Measurements from ENCODE around the gene YARS2.
"Not testable (repeated sequence)": the region's sequence is repeated elsewhere in the genome, so short reads cannot be mapped to it uniquely, and the experiment has no call there.

The YARS2 gene

DNA sequence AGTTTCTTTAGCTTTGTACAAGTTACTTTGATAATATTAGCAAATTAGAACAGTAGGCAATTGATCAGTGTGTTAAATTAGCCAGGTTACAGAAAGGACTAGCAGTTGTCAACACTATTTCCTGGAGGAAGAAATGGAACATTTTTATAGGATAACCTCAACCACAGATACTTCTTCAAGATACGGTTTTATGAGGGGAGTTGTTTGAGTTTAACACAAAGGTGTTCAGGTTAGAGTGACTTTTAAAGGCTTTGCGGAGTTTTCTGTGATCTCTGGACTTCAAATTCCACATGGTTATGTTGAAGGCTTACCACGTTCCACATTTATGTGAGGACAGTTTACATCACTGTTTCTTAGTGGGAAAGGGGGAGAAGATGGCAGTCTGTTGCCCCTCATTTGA, 19.3 kb downstream of the YARS2 start:
- no peak for DNase-seq (ENCODE audit: low read depth)
- TF ChIP-seq, protein P1, sequence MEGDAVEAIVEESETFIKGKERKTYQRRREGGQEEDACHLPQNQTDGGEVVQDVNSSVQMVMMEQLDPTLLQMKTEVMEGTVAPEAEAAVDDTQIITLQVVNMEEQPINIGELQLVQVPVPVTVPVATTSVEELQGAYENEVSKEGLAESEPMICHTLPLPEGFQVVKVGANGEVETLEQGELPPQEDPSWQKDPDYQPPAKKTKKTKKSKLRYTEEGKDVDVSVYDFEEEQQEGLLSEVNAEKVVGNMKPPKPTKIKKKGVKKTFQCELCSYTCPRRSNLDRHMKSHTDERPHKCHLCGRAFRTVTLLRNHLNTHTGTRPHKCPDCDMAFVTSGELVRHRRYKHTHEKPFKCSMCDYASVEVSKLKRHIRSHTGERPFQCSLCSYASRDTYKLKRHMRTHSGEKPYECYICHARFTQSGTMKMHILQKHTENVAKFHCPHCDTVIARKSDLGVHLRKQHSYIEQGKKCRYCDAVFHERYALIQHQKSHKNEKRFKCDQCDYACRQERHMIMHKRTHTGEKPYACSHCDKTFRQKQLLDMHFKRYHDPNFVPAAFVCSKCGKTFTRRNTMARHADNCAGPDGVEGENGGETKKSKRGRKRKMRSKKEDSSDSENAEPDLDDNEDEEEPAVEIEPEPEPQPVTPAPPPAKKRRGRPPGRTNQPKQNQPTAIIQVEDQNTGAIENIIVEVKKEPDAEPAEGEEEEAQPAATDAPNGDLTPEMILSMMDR (IDR thresholded peaks at IDR 0.05; ENCODE audit: low read depth, low read length, missing control alignments): no peak
- no peak overlapping the region for H3K4me3 ChIP-seq (ENCODE audit: low read depth, low read length)

DNA sequence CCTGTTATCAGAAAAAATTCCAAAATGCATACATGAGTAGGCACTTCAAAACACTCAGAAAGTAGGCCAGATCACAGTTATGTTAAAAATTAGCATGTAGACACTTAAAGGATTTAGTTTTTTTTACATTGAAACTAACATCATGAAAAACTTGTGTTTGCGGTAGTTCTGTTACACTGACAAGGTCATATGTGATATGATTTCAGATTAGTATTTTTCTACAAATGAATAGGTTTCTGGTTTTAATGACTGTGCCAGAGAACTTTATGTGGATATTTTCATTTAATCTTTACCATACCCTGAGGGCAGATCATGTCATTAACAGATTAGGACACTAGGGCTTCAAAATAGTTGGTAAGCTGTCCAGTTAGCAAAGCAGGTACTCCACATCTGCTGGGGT, 20.7 kb downstream of the YARS2 start:
- TF ChIP-seq, protein P1 (IDR thresholded peaks at IDR 0.05; ENCODE audit: low read depth, low read length, missing control alignments): no peak
- H3K4me3 ChIP-seq (ENCODE audit: low read depth, low read length): no peak overlapping the region
- DNase-seq (ENCODE audit: low read depth): no peak

DNA sequence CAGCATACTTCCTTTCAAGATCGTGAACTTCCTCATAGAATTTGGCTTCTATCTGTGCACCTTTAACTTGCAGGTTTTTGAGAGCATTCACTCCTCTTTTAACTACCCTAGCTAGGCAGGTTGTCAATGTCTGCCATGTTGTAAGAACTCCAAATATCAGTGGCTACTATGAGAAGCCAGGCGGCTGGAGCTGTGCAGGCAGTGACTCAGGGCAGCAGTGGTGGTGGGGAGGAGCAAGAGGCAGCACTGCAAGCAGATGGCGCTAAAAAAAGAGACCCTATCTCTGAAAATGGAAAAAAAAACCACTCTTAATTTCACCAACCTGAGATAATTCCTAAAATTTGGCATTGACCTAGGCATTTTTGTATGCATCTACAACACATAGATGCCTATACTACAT, 28.5 kb downstream of the YARS2 start:
- no peak for DNase-seq (ENCODE audit: low read depth)
- TF ChIP-seq, protein P1 (IDR thresholded peaks at IDR 0.05; ENCODE audit: low read depth, low read length, missing control alignments): no peak
- no peak overlapping the region for H3K4me3 ChIP-seq (ENCODE audit: low read depth, low read length)

DNA sequence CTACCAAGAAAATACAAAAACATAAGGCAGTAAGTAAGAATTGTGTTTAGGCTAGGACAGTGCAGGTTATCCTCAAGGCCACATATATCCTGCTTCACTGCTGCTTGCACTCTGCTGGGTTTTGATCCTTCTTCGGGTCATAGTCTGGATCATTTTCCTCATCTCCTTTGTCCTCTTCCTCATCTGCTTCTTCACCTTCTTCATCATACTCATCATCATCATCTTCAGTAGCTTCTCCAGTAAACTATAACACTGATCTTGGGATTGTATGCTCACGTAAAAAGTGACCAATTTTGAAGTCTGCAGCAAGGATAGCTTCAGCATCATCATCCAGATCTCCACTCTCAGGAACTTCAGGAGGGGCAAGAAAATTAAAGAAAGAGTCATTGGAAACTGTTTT, 29.4 kb downstream of the YARS2 start:
- H3K4me3 ChIP-seq (ENCODE audit: low read depth, low read length): no peak overlapping the region
- TF ChIP-seq, protein P1 (IDR thresholded peaks at IDR 0.05; ENCODE audit: low read depth, low read length, missing control alignments): no peak
- DNase-seq (ENCODE audit: low read depth): no peak

DNA sequence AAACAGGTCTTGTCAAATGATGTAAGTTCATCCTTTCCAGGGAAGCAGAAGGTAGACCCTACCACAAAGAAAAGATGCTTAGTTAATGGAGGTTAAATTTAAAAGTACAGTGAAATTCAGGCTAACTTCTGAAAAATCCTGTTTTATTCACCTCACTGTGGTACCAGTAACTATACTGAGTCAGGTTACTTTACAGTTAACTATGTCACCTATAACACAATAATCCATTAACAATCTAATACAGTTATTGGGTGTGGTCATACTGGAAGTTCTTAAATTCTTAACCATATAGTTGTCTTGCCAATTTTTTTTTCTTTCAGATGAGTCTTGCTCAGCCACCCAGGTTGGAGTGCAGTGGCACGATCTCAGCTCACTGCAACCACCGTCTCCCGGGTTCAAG, 30.4 kb downstream of the YARS2 start:
- DNase-seq (ENCODE audit: low read depth); H3K4me3 ChIP-seq (ENCODE audit: low read depth, low read length): not testable (repeated sequence)

DNA sequence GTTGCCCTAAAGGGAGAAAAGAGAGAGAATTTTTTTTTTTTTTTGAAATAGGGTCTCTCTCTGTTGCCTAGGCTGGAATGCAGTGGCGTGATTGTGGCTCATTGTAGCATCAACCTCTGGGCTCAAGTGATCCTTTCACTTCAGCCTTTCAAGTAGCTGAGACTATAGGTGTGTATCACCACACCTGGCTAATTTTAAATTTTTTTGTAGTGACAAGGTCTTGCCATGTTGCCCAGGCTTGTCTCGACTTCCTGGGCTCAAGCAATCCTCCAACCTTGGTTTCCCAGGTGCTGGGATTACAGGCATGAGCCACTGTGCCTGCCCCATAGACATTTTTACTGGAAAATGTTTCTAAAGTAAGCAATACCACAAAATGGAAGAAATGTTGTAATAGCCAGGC, 36.8 kb downstream of the YARS2 start:
- H3K4me3 ChIP-seq (ENCODE audit: low read depth, low read length): no peak overlapping the region
- TF ChIP-seq, protein P1 (IDR thresholded peaks at IDR 0.05; ENCODE audit: low read depth, low read length, missing control alignments): no peak
- no peak for DNase-seq (ENCODE audit: low read depth)

DNA sequence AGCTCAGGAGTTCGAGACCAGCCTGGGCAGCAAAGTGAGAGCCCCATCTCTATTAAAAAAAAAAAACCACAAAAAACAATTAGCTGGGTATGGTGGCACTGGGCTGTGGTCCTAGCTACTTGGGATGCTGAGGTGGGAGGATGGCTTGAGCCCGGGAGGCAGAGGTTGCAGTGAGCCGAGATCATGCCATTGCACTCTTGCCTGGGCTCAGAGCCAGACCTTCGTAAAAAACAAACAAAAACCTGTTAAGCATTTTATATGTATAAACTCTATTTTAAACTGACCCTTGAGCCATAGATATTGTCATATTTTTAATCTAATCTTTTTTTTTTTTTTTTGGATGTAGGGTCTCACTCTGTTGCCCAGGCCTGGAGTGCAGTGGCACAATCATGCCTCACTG, 40.9 kb downstream of the YARS2 start:
- no peak overlapping the region for H3K4me3 ChIP-seq (ENCODE audit: low read depth, low read length)
- DNase-seq (ENCODE audit: low read depth): no peak
- TF ChIP-seq, protein P1 (IDR thresholded peaks at IDR 0.05; ENCODE audit: low read depth, low read length, missing control alignments): no peak

DNA sequence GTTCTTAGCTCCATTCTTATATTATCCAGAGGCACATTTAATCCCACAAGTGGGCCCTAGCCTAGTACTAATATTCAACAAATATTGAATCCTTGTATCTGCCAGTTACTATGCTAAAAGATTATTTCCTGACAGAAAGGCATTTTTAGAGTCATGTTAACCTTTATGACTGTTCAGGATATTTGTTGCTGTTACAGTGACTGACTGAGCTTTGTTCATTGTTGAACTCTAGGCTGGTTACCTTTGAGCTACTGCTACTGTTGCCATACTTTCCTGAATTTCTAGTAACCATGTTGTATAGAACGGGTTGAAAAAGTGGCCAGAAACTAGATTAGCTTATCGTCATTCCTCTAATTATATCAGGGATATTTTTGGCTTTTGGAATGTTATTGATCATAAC, 46.8 kb downstream of the YARS2 start:
- DNase-seq (ENCODE audit: low read depth): no peak
- TF ChIP-seq, protein P1 (IDR thresholded peaks at IDR 0.05; ENCODE audit: low read depth, low read length, missing control alignments): no peak
- no peak overlapping the region for H3K4me3 ChIP-seq (ENCODE audit: low read depth, low read length)

All from GM12864 (cell line).